Lower lobe of right lung (tissue), 2 donors: Measurements from ENCODE around the gene PTPN23. TPM values are rescaled to one million over a fixed set of nuclear protein-coding genes. Genes with fewer than 3 reads are reported as not detected.

ENCODE experiments used
- ATAC-seq, 2 donors: fragments of 200-7000 bp; cut with Tn5 transposase; one replicate each; pipeline ENCODE4 v1.9.1; 2020 to 2022; ENCODE audit warnings: mild to moderate bottlenecking in 2 of 2, moderate library complexity in 2 of 2
- DNase-seq: peaks from one replicate; pipeline ENCODE4 v3.0.0-alpha.2; 2020
- H3K27ac ChIP-seq: fragments of 200-600 bp; one replicate; pipeline ENCODE4 v1.8.0; 2022
- H3K27me3 ChIP-seq: fragments of 200-600 bp; one replicate; pipeline ENCODE4 v1.8.0; 2022; ENCODE audit warnings: low read depth
- H3K36me3 ChIP-seq: fragments of 200-600 bp; one replicate; pipeline ENCODE4 v1.8.0; 2022; ENCODE audit warnings: mild to moderate bottlenecking
- H3K4me1 ChIP-seq: fragments of 200-600 bp; one replicate; pipeline ENCODE4 v1.8.0; 2022
- H3K4me3 ChIP-seq: fragments of 200-600 bp; one replicate; pipeline ENCODE4 v1.8.0; 2022; ENCODE audit warnings: mild to moderate bottlenecking
- H3K9me3 ChIP-seq: fragments of 200-600 bp; one replicate; pipeline ENCODE4 v1.8.0; 2022
- CTCF ChIP-seq: fragments of 200-600 bp; IDR thresholded peaks from one replicate; pipeline ENCODE4 v1.8.0; 2022; ENCODE audit warnings: antibody characterized with exemption, mild to moderate bottlenecking
- intact Hi-C: fragments of 100-400 bp; cut with DNase I; formaldehyde crosslinking; loops from one replicate; pipeline ENCODE4 v1.11.0; 2022
- total RNA-seq: library from RNA; stranded (reverse); fragmentation: NEBNext Ultra II Directional; extraction: Animal tissue kit (Norgen Biotek cat#: 25700); gene quantifications from one replicate; pipeline ENCODE4 v1.2.1, GENCODE V29; 2021
- donor health status: DM: no; HTN: yes; CAD: no; lungs with severe emphysema.

Gene PTPN23
- total RNA-seq, 1 donor from 2014 or later, result 40.4 TPM

- Histone ChIP-seq H3K36me3 (peaks cover 12% of the 10 kb centered on the region), H3K4me3 (peak overlapping the region; percentile 100), H3K4me1 (peaks cover 47% of the 10 kb centered on the region), H3K27ac (peak overlapping the region; percentile 96), H3K9me3 (no peaks in the 10 kb centered on the region), H3K27me3 (no peaks in the 10 kb centered on the region)
- intact Hi-C loops, result no loop called here
- no peak for TF ChIP-seq CTCF
- ATAC-seq, result peak; percentile 88 to 90
- DNase-seq, result peak; percentile 89
Measured at GRCh38 chr3:47381317-47382157, 716 bp downstream of the PTPN23 start.

GRCh38 chr3:47384425-47384824, 3.6 kb downstream of the PTPN23 start:
- Histone ChIP-seq H3K4me3 (no peak overlapping the region), H3K27ac (no peak overlapping the region), H3K4me1 (peaks cover 34% of the 10 kb centered on the region), H3K27me3 (no peaks in the 10 kb centered on the region), H3K9me3 (no peaks in the 10 kb centered on the region), H3K36me3 (peaks cover 31% of the 10 kb centered on the region)
- no peak for DNase-seq
- ATAC-seq, result no peak
- no peak for TF ChIP-seq CTCF
- intact Hi-C loops, result no loop called here

GRCh38 chr3:47385007-47385406, 4.2 kb downstream of the PTPN23 start:
- Histone ChIP-seq H3K27me3 (no peaks in the 10 kb centered on the region), H3K4me3 (no peak overlapping the region), H3K9me3 (no peaks in the 10 kb centered on the region), H3K4me1 (peaks cover 28% of the 10 kb centered on the region), H3K36me3 (peaks cover 31% of the 10 kb centered on the region), H3K27ac (no peak overlapping the region)
- intact Hi-C loops, result no loop called here
- ATAC-seq (peak in 1 of 2 donors; percentile 23), DNase-seq (no peak)
- TF ChIP-seq CTCF, result no peak

GRCh38 chr3:47385796-47386195, 5.0 kb downstream of the PTPN23 start:
- no peak for DNase-seq
- Histone ChIP-seq H3K4me1 (peaks cover 27% of the 10 kb centered on the region), H3K27ac (no peak overlapping the region), H3K36me3 (peaks cover 31% of the 10 kb centered on the region), H3K27me3 (no peaks in the 10 kb centered on the region), H3K9me3 (no peaks in the 10 kb centered on the region), H3K4me3 (no peak overlapping the region)
- TF ChIP-seq CTCF, result no peak
- ATAC-seq, result no peak
- intact Hi-C loops, result no loop called here

- no peaks in the 10 kb centered on the region for H3K27me3 ChIP-seq
- H3K4me1 ChIP-seq, result peaks cover 28% of the 10 kb centered on the region
- no peaks in the 10 kb centered on the region for H3K9me3 ChIP-seq
- ATAC-seq (no peak), DNase-seq (no peak)
- intact Hi-C loops, result no loop called here
- no peak overlapping the region for H3K4me3 ChIP-seq
- TF ChIP-seq CTCF, result no peak
- H3K27ac ChIP-seq, result no peak overlapping the region
- peaks cover 40% of the 10 kb centered on the region for H3K36me3 ChIP-seq
Measured at GRCh38 chr3:47392933-47393332, 12.1 kb downstream of the PTPN23 start.
